HEK293 (cell line): ENCODE data around the gene NOB1.

Experiments used
- CTCF ChIA-PET: fragments of 350-600 bp; formaldehyde crosslinking; extraction: SDS; loops from one replicate; lab custom pipeline; 2021; ENCODE audit warnings: antibody characterized with exemption; lab: Yijun Ruan, JAX
- POLR2A ChIA-PET: fragments of 300-600 bp; formaldehyde crosslinking; extraction: SDS; loops from one replicate; lab custom pipeline; 2020; ENCODE audit warnings: antibody characterized with exemption, inconsistent platforms; lab: Yijun Ruan, JAX
- H3K27ac ChIP-seq: fragments of 200-500 bp; sonication (Bioruptor generic); 2 replicates; pipeline ENCODE4 v1.5.1; 2014; ENCODE audit warnings: low read depth, low read length, control low read depth, inconsistent platforms; ENCODE audit errors: extremely low read depth
- H3K36me3 ChIP-seq, 2 experiments: fragments of 200-500 bp in 1 of 2; sonication (Bioruptor generic) in 1 of 2; 1 replicate in 1 of 2; 2 replicates in 1 of 2; pipeline ENCODE4 v1.5.1; 2014 to 2017; ENCODE audit warnings: inconsistent platforms in 2 of 2, low read length in 2 of 2; ENCODE audit not compliant: control insufficient read depth in 2 of 2, insufficient read depth in 1 of 2
- H3K4me1 ChIP-seq: fragments of 200-500 bp; sonication (Bioruptor generic); 2 replicates; pipeline ENCODE4 v1.5.1; 2014; ENCODE audit warnings: mild to moderate bottlenecking, low read length, inconsistent platforms; ENCODE audit not compliant: control insufficient read depth, insufficient read depth
- H3K4me3 ChIP-seq: 2 replicates; pipeline ENCODE4 v1.5.1; 2011; ENCODE audit warnings: low read depth, mild to moderate bottlenecking, control low read depth, low read length, moderate library complexity
- H3K9me3 ChIP-seq: fragments of 200-500 bp; sonication (Bioruptor generic); 2 replicates; pipeline ENCODE4 v1.5.1; 2014; ENCODE audit warnings: low read depth, low read length, inconsistent platforms; ENCODE audit not compliant: control insufficient read depth, insufficient read depth
- BCL11A ChIP-seq: fragments of 450-650 bp; formaldehyde crosslinking; IDR thresholded peaks from 2 replicates; pipeline ENCODE4 v1.5.1; 2016; ENCODE audit warnings: low read depth, missing biosample characterization, missing genetic modification characterization
- BCL11B ChIP-seq: fragments of 450-650 bp; formaldehyde crosslinking; IDR thresholded peaks from 2 replicates; pipeline ENCODE4 v1.5.1; 2016; ENCODE audit warnings: low read depth, missing biosample characterization, missing genetic modification characterization
- CTCF ChIP-seq: fragments of 450-650 bp; formaldehyde crosslinking; IDR thresholded peaks from 2 replicates; pipeline ENCODE4 v1.5.1; 2016; ENCODE audit warnings: missing biosample characterization, missing genetic modification characterization
- GFI1B ChIP-seq: fragments of 450-650 bp; formaldehyde crosslinking; IDR thresholded peaks from 2 replicates; pipeline ENCODE4 v1.5.1; 2016; ENCODE audit warnings: missing biosample characterization, missing genetic modification characterization
- HOXC10 ChIP-seq: sonication (generic); formaldehyde crosslinking; IDR thresholded peaks from 2 replicates; pipeline ENCODE4 v1.8.1; 2023; ENCODE audit warnings: mild to moderate bottlenecking, missing genetic modification reagents
- KLF7 ChIP-seq: fragments of 450-650 bp; formaldehyde crosslinking; IDR thresholded peaks from 2 replicates; pipeline ENCODE4 v1.5.1; 2016; ENCODE audit warnings: missing biosample characterization, missing genetic modification characterization, borderline replicate concordance
- MEIS1 ChIP-seq: sonication (generic); formaldehyde crosslinking; IDR thresholded peaks from 2 replicates; pipeline ENCODE4 v1.8.1; 2022; ENCODE audit warnings: missing genetic modification reagents, mild to moderate bottlenecking, borderline replicate concordance
- PRDM1 ChIP-seq: fragments of 450-650 bp; formaldehyde crosslinking; IDR thresholded peaks from 2 replicates; pipeline ENCODE4; 2016; ENCODE audit warnings: missing biosample characterization, missing genetic modification characterization
- ZBTB1 ChIP-seq: fragments of 450-650 bp; formaldehyde crosslinking; IDR thresholded peaks from 2 replicates; pipeline ENCODE4 v1.5.1; 2016; ENCODE audit warnings: missing biosample characterization, missing genetic modification characterization
- ZFP37 ChIP-seq: fragments of 450-650 bp; formaldehyde crosslinking; IDR thresholded peaks from 2 replicates; pipeline ENCODE4 v1.5.1; 2016; ENCODE audit warnings: missing biosample characterization, missing genetic modification characterization
- ZFP69B ChIP-seq: fragments of 450-650 bp; formaldehyde crosslinking; IDR thresholded peaks from 2 replicates; pipeline ENCODE4 v1.5.1; 2016; ENCODE audit warnings: missing biosample characterization, missing genetic modification characterization
- ZNF10 ChIP-seq: fragments of 450-650 bp; formaldehyde crosslinking; IDR thresholded peaks from 2 replicates; pipeline ENCODE4 v1.5.1; 2017; ENCODE audit warnings: missing biosample characterization, missing genetic modification characterization
- ZNF2 ChIP-seq: fragments of 450-650 bp; formaldehyde crosslinking; IDR thresholded peaks from 2 replicates; pipeline ENCODE4 v1.5.1; 2016; ENCODE audit warnings: missing biosample characterization, missing genetic modification characterization
- ZNF335 ChIP-seq: fragments of 450-650 bp; formaldehyde crosslinking; conservative IDR thresholded peaks from 2 replicates; pipeline ENCODE4 v1.5.1; 2016; ENCODE audit warnings: missing biosample characterization, missing genetic modification characterization
- ZNF391 ChIP-seq: fragments of 450-650 bp; formaldehyde crosslinking; IDR thresholded peaks from 2 replicates; pipeline ENCODE4 v1.5.1; 2016; ENCODE audit warnings: low read depth, missing biosample characterization, missing genetic modification characterization, borderline replicate concordance
- ZNF48 ChIP-seq: fragments of 450-650 bp; formaldehyde crosslinking; IDR thresholded peaks from 2 replicates; pipeline ENCODE4 v1.5.1; 2016; ENCODE audit warnings: missing biosample characterization, missing genetic modification characterization
- ZNF530 ChIP-seq: fragments of 450-650 bp; formaldehyde crosslinking; IDR thresholded peaks from 2 replicates; pipeline ENCODE4 v1.5.1; 2016; ENCODE audit warnings: low read depth, missing biosample characterization, missing genetic modification characterization
- ZNF544 ChIP-seq: fragments of 450-650 bp; formaldehyde crosslinking; IDR thresholded peaks from 2 replicates; pipeline ENCODE4 v1.5.0; 2017; ENCODE audit warnings: missing biosample characterization, missing genetic modification characterization
- ZNF560 ChIP-seq: fragments of 450-650 bp; formaldehyde crosslinking; IDR thresholded peaks from 2 replicates; pipeline ENCODE4 v1.5.1; 2017; ENCODE audit warnings: missing biosample characterization, missing genetic modification characterization, borderline replicate concordance
- ZNF580 ChIP-seq: fragments of 450-650 bp; formaldehyde crosslinking; IDR thresholded peaks from 2 replicates; pipeline ENCODE4 v1.5.1; 2016; ENCODE audit warnings: missing biosample characterization, missing genetic modification characterization
- ZNF626 ChIP-seq: fragments of 450-650 bp; sonication (Bioruptor Pico); formaldehyde crosslinking; IDR thresholded peaks from 2 replicates; pipeline ENCODE4 v1.5.1; 2018; ENCODE audit warnings: missing biosample characterization, missing genetic modification characterization, inconsistent platforms
- ZNF654 ChIP-seq: fragments of 450-650 bp; formaldehyde crosslinking; IDR thresholded peaks from 2 replicates; pipeline ENCODE4 v1.5.1; 2016; ENCODE audit warnings: low read depth, missing biosample characterization, missing genetic modification characterization
- ZNF658 ChIP-seq: fragments of 450-650 bp; formaldehyde crosslinking; IDR thresholded peaks from 2 replicates; pipeline ENCODE4; 2016; ENCODE audit warnings: missing biosample characterization, missing genetic modification characterization
- ZNF76 ChIP-seq: fragments of 450-650 bp; formaldehyde crosslinking; IDR thresholded peaks from 2 replicates; pipeline ENCODE4; 2016; ENCODE audit warnings: low read depth, missing biosample characterization, missing genetic modification characterization, borderline replicate concordance
- ZNF768 ChIP-seq: fragments of 450-650 bp; formaldehyde crosslinking; IDR thresholded peaks from 2 replicates; pipeline ENCODE4 v1.5.1; 2018; ENCODE audit warnings: missing biosample characterization, mild to moderate bottlenecking, missing genetic modification characterization
- ZNF777 ChIP-seq: fragments of 450-650 bp; formaldehyde crosslinking; IDR thresholded peaks from 2 replicates; pipeline ENCODE4 v1.5.1; 2017; ENCODE audit warnings: missing biosample characterization, missing genetic modification characterization, borderline replicate concordance
- TF ChIP-seq, protein P1 (sequence below): fragments of 450-650 bp; formaldehyde crosslinking; IDR thresholded peaks from 2 replicates; pipeline ENCODE4 v1.5.1; 2016; ENCODE audit warnings: missing biosample characterization, missing genetic modification characterization, borderline replicate concordance
- TF ChIP-seq, protein P2 (sequence below): fragments of 450-650 bp; formaldehyde crosslinking; IDR thresholded peaks from 2 replicates; pipeline ENCODE4 v1.5.1; 2016; ENCODE audit warnings: missing biosample characterization, missing genetic modification characterization

NOB1 gene

GRCh38 chr16:69796285-69797118 is 41.8 kb upstream of the NOB1 start:
- ChIA-PET CTCF (interaction anchor here (0.5 to 6.5 kb wide), 22 partner anchors 9 to 857 kb away, joined by 3 to 81 read pairs (median 3); no protein-coding TSS in a partner anchor), POLR2A (no interaction called here)
- Histone ChIP-seq H3K27ac (no peak overlapping the region), H3K4me1 (no peaks in the 10 kb centered on the region), H3K36me3 (peaks cover 0 to 18% of the 10 kb centered on the region in 2 experiments; a peak in 2 of 3 replicates), H3K9me3 (no peaks in the 10 kb centered on the region), H3K4me3 (no peak overlapping the region)
- no peak for TF ChIP-seq ZFP69B (tag by site-specific recombination)
- TF ChIP-seq ZNF48 (tag by site-specific recombination) = no peak
- TF ChIP-seq ZFP37 = no peak
- TF ChIP-seq ZNF626 (tag by site-specific recombination) = no peak
- no peak for TF ChIP-seq ZNF560 (tag by site-specific recombination)
- TF ChIP-seq, protein P1, sequence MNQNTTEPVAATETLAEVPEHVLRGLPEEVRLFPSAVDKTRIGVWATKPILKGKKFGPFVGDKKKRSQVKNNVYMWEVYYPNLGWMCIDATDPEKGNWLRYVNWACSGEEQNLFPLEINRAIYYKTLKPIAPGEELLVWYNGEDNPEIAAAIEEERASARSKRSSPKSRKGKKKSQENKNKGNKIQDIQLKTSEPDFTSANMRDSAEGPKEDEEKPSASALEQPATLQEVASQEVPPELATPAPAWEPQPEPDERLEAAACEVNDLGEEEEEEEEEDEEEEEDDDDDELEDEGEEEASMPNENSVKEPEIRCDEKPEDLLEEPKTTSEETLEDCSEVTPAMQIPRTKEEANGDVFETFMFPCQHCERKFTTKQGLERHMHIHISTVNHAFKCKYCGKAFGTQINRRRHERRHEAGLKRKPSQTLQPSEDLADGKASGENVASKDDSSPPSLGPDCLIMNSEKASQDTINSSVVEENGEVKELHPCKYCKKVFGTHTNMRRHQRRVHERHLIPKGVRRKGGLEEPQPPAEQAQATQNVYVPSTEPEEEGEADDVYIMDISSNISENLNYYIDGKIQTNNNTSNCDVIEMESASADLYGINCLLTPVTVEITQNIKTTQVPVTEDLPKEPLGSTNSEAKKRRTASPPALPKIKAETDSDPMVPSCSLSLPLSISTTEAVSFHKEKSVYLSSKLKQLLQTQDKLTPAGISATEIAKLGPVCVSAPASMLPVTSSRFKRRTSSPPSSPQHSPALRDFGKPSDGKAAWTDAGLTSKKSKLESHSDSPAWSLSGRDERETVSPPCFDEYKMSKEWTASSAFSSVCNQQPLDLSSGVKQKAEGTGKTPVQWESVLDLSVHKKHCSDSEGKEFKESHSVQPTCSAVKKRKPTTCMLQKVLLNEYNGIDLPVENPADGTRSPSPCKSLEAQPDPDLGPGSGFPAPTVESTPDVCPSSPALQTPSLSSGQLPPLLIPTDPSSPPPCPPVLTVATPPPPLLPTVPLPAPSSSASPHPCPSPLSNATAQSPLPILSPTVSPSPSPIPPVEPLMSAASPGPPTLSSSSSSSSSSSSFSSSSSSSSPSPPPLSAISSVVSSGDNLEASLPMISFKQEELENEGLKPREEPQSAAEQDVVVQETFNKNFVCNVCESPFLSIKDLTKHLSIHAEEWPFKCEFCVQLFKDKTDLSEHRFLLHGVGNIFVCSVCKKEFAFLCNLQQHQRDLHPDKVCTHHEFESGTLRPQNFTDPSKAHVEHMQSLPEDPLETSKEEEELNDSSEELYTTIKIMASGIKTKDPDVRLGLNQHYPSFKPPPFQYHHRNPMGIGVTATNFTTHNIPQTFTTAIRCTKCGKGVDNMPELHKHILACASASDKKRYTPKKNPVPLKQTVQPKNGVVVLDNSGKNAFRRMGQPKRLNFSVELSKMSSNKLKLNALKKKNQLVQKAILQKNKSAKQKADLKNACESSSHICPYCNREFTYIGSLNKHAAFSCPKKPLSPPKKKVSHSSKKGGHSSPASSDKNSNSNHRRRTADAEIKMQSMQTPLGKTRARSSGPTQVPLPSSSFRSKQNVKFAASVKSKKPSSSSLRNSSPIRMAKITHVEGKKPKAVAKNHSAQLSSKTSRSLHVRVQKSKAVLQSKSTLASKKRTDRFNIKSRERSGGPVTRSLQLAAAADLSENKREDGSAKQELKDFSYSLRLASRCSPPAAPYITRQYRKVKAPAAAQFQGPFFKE = no peak
- TF ChIP-seq ZNF658 = no peak
- TF ChIP-seq KLF7 = no peak
- peak; percentile 67; the same call in 1 of the 2 replicates for TF ChIP-seq CTCF (tag by site-specific recombination)
- TF ChIP-seq BCL11B = no peak
- TF ChIP-seq ZNF335 = no peak
- no peak for TF ChIP-seq ZNF76 (tag by site-specific recombination)
- peak; percentile 29; the same call in 1 of the 2 replicates for TF ChIP-seq ZNF10 (tag by site-specific recombination)
- no peak for TF ChIP-seq ZNF580 (tag by site-specific recombination)
- no peak for TF ChIP-seq ZNF777 (tag by site-specific recombination)
- no peak for TF ChIP-seq BCL11A (tag by site-specific recombination)
- peak; percentile 79 for TF ChIP-seq ZNF654 (tag by site-specific recombination)
- no peak for TF ChIP-seq PRDM1 (tag by site-specific recombination)
- peak; percentile 65; the same call in 1 of the 2 replicates for TF ChIP-seq ZNF391 (tag by site-specific recombination)
- TF ChIP-seq GFI1B (tag by site-specific recombination) = peak; percentile 97
- no peak for TF ChIP-seq ZNF768 (tag by site-specific recombination)
- TF ChIP-seq ZNF544 = no peak
- peak; percentile 22; the same call in 1 of the 2 replicates for TF ChIP-seq ZNF2 (tag by site-specific recombination)
- TF ChIP-seq, protein P2, sequence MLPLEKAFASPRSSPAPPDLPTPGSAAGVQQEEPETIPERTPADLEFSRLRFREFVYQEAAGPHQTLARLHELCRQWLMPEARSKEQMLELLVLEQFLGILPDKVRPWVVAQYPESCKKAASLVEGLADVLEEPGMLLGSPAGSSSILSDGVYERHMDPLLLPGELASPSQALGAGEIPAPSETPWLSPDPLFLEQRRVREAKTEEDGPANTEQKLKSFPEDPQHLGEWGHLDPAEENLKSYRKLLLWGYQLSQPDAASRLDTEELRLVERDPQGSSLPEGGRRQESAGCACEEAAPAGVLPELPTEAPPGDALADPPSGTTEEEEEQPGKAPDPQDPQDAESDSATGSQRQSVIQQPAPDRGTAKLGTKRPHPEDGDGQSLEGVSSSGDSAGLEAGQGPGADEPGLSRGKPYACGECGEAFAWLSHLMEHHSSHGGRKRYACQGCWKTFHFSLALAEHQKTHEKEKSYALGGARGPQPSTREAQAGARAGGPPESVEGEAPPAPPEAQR = no peak
- no peak for TF ChIP-seq MEIS1
- TF ChIP-seq ZBTB1 = no peak
- TF ChIP-seq ZNF530 (tag by site-specific recombination) = no peak
- no peak for TF ChIP-seq HOXC10 (CRISPR knock-in tag)
